Measurements from ENCODE around the gene EPN3.

Gene EPN3

DNA sequence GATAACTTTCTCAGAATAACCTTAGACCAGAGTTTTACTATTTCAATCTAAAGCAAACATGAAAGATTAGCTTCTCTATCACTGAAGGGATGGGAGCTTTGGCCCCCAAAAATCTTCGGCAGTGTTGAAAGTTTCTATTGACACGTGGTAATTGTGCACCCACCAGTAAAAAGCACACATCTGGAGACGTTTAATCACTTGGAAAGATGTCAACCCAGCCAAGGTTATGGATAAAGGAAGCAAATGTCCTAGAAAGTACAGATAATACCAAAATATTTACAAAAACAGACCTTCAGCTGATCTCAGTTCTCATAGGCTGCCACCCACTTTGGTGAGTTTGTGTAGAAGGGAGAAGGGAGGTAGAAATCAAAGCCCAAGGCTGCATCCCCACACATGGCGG is 19.0 kb upstream of the EPN3 start:
- no peak for DNase-seq

DNA sequence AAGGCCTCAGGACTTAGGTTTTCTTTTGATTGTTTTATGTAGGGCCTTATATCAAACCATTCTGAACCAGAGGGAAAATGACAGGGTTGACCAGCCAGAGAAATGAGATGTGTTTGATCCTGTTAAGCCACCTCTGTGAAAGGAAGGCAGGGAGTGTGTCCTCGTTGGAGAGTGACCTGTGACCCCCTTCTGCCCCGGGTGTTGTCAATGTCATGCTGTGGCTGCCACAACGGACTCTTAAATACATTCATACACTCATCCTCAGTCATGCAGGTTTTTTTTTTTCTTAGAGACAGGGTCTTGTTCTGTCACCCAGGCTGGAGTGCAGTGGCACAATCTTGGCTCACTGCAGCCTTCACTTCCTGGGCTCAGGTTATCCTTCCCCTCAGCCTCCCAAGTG is 18.1 kb upstream of the EPN3 start:
- DNase-seq = no peak

DNA sequence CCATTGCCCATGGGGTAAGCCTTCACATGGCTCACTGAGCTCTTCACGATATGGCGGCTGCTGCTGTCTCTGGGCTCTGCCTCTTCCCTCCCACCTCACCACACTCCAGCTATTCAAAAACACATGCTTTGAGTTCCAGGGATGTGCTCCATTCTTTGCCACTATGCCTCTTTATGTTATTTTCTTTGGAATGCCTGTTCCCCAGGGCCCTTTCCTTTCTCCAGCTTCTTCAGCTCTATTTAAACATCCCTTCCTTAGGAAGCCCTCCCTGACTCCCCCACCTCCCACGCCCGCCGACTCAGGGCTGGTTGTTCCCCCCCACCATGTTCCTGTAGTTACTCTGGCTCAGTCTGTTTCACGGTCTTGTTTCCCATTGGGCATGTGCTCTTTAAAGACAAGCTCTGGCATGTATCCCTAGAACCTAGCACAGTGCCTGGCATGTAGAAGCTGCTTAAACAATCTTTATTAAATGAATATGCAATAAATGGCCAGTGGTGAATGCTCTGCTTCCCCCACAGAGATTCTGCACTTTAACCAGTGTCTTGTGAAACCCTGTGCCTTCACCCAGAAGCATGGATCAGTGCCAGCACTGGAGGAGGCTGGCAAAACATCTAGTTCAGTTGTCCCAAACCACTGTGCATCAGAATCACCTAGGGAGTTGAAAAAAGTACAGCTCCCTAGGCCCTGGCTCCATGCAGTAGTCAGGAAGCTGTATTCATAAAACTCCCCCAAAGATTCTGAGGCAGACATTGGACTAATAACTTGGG is 17.4 kb upstream of the EPN3 start:
- DNase-seq = no peak

DNA sequence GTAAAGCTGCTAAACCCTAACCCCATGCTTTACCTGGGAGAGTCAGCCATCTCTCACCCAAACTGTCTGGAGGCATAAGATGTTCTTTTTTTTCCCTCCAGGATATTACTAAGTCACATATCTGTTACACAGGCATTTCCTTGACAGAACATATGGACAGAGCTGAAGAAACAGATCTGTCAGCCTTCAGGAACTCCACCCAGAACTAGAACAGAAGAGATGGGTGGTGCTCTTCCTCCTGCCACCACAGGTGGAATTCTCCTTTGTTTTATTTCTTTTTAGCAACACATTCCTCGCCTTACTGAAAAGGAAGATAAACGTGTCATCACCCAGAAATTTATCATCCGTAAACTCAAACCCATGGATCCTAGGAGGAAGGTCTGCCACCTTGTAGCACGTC is 15.5 kb upstream of the EPN3 start:
- DNase-seq = no peak

DNA sequence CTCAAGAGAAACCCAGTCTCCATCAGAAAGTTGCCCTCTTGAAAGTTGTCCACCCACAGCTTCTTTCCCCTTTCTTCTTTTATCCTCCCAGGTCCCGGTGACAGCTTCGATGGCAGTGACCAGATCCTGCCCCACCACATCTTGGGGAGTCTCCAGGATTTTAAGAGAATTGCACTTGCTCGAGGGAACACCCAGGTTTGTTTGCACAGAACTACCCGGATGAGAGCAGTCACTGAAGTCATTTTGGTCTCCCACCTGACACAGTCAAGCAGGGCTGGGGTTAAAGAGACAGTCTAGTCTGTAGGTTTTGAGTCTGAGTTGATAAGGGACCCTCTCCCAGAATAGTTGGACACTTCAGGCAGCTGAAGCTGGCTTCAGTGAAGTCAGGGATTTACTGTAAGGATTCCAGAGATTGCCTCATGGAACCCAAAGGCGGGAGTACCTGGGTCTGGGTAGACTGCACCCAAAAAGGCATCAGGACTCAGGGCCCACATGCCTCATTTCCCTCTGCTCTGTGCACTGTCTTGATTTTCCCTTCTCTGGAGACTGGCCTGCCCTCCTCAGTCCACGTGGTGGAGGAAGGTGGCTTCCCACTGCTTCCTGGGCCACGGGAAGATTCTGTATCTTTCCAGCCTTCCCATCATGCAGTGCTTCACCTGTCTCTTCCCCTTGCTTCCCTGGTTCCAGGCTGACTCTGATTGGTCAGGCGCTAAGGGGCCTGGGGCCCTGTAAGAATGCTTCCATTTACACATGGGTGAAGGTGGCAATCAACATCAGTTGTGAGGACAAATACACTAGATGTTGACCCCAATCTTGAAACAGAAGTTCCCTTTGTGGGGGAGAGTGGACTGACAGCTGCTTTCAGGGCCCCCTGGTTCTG is 14.8 kb upstream of the EPN3 start:
- no peak for DNase-seq

DNA sequence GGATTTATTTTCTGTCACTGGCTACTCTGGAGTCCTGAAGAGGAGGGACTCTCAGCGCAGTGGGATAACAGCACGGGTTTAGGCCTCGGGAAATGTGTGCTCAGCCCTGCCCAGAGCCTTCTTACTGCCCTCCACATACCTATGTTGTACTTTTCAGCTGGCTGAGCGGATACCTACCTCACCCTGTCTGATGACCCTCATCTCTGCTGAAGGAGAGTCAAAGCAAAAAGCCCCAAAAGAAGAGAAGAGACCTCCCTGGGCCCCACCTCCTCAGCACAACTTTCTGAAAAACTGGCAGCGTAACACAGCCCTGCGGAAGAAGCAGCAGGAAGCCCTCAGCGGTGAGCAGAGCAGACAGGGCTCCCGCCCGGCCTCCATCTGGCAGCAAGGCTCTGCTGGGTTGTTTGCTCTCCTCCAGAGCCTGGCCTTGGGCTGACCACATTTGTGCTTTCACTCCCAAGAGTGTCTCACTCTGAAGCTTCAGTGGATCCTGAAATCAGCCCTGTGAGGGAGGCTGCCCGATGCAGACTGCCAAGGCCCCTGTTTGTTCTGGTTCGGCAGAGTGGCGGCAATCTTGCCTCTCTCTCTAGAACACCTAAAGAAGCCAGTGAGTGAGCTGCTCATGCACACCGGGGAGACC is 14.0 kb upstream of the EPN3 start:
- no peak for DNase-seq

DNA sequence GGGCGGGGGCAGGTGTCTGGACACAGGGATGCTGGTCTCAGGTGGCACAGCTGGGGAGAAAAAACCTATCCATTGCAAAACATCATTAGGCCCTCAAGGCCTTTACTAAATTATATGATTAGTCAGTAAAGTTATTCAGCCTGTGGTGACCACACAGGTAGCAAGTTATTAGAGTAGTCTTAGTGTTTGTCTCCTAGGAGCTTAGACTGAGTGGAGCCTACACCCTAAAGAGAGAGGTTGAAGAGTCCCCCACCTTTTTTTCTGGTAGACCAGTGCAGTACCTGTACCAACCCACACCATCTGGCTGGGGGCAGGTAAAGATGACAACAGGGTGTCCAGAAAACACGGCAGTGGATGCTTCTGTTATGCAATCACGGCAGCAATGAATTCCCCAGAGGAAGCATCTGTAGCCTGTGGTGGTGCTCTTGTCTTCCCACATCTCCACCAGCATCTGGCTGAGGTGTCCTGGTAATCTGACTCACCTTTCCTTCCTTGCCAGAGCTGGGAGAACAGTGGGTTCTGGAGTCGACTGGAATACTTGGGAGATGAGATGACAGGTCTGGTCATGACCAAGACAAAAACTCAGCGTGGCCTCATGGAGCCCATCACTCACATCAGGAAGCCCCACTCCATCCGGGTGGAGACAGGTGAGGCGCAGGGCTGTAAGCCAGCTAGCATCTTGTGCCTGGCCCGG is 13.2 kb upstream of the EPN3 start:
- DNase-seq = no peak

DNA sequence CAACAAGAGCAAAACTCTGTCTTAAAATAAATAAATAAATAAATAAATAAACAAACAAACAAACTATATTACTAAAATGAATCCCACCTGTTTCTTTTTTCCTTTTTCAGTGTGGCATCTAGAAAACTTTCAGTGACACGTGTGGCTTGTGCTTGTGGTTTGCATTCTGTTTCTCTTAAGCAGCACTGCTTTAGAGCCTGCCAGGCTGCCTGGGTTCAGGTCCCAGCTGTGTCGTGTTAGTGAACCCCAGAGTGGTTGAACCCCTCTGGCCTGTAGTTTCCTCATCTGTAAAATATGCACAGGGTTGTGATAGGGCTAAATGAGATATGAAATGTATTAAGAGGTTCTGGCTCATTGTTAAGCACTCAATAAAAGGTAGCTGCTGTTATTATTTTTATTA is 12.1 kb upstream of the EPN3 start:
- no peak for DNase-seq

DNA sequence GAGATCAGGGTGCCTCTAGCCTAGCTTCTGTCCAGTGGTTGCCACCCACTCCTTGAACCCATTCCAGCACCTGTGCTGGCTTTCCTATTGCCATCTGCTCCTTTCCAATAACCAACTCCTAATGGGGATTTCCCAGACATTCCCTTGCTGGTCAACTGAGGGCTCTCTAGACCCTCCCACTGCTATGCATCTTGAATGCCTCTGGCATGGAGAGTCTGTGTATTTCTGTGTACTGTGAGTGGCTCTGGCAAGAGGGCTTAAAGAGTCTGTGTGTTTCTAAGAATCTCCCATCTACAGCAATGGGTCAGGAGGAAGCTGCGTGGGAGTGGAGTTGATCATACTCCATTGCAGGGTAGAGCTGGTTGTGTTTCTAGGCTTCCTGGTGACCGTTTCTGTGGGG is 11.0 kb upstream of the EPN3 start:
- DNase-seq = no peak

DNA sequence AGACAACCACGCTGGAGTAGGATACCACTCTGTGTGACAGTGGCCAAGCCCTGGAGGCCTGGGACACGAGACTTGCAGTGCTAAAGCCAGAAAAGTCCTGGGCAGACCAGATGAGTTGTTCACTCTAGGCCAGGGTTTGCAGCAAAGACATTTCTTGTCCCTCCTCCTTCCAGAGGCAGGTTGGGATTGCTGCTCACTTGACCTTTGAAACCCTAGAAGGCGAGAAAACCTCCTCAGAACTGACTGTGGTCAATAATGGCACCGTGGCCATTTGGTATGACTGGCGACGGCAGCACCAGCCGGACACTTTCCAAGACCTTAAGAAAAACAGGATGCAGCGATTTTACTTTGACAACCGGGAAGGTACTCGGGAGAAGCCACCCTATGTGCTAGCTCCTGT is 9.8 kb upstream of the EPN3 start:
- no peak for DNase-seq

DNA sequence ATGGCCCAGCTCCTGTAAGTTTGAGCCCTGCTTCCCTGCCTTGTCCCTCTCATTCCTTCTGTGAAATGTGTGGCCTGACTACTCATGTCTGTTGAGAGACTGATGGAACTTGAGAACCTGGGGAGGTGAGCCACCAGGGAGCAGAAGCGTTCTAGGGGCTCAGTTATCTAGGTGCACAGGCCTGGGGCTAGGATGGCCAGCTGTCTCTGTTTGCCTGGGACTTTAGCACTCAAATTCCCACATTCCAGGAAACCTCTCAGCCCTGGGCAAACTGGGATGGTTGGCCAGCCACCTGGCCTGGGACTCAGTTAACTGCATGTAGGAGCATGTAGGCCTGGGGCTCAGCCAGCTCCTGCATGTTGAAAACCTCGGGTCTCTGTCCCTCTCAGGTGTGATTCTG is 9.3 kb upstream of the EPN3 start:
- no peak for DNase-seq

DNA sequence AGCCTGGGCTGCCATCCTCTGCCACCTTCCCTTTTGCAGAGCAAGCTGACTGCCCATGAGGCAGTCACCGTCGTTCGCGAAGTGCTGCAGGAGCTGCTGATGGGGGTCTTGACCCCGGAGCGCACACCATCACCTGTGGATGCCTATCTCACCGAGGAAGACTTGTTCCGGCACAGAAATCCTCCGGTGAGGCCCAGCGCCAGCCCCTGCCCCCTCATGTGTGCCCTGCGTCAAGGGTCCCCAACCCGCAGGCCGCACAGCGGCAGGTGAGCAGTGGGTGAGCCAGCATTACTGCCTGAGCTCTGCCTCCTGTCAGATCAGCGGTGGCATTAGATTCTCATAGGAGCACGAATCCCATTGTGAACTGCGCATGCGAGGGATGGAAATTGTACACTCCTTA is 7.7 kb upstream of the EPN3 start:
- DNase-seq = no peak

DNA sequence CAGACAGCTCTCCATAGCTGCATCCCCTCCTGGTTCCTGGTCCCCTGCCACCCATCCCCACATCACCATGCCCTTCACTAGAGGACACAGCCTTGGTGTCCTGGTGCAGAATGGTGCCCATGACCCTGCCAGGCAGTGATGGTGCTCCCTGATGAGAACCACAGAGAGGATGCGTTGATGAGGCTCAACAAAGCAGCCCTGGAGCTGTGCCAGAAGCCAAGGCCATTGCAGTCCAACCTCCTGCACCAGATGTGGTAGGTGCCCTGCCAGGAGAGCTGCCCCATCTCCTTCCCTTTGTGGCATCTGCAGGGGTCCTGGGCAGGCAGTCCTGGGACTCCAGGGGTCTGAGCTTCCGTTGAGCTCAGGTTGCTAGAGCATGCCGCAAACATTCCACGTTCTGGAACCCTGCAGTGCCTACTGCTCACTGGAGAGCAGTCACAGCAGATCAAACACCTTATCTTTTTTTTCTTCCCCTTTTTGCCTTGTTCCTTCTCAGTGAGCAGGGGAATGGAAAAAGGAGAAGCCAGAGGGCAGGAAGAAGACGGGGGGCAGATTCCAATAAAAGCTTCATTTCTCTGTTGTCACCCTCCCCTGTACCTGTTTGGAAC is 5.3 kb upstream of the EPN3 start:
- no peak for DNase-seq

DNA sequence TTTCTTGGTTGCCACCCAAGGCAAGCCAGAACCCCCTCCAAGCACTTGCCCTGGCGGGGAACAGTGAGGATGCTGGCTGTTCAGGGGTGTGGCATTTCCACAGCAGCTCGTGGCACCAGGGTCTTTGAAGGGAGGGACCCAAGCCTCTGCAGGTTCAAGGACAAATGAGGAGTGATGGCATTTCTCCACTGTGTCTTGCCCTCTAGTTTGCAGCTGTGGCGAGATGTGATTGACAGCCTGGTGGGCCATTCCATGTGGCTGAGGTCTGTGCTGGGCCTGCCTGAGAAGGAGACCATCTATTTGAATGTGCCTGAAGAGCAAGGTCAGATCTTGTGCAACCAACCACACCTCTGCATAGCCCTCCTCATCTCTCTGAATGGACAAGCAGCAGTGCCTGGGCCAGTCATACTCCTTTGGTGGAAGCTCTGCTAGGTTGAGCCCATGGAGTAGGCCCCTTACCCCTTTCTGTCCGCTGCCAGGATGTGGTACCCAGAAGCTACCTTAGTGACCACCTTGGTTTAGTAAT is 4.5 kb upstream of the EPN3 start:
- DNase-seq = no peak

DNA sequence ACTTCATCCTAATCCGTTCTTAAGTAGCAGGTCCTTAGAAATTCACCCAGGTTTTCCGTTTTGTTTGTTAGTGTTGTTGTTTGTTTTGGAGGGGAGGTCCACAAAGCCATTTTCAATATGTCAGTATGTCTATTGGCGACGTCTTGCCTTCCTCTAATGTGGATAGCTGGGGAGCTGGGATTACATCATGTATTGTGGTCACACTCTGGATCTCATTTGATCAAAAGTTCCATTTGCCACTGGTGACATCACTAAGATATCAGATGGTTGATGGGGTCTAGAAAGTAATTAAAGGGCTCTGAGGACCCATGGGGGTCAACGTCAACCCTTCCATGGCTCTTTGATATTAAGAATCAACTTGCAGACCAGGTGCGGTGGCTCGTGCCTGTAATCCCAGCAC is 2.7 kb upstream of the EPN3 start:
- DNase-seq = no peak

DNA sequence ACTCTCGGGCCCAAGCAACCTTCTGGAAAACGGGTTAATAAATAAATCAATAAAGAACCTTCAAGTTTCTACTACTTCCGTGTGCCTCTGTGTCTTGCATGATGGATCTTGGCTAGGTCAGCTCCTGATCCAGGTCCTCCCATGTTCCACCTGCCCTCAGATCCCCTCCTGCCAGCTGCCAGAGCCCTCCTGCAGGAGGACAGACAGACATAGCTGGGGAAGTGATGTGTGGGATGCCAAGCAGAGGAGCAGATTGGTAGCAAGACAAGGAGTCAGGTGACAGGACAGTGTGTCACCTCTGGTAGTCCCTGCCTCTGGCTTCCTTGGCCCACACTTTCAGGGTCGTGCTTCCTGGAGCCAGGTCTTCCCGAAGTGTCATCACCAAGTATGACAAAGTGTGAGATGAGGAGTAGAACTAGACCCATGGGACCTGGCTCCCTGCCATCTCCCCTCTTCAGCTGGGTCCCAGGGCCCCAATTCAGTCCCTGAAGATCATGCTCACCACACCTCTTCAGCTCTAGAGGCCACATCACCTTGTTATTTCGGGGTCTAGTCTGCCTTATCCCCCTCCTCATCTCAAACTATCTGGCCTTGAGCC is 1.0 kb upstream of the EPN3 start:
- no peak for DNase-seq

DNA sequence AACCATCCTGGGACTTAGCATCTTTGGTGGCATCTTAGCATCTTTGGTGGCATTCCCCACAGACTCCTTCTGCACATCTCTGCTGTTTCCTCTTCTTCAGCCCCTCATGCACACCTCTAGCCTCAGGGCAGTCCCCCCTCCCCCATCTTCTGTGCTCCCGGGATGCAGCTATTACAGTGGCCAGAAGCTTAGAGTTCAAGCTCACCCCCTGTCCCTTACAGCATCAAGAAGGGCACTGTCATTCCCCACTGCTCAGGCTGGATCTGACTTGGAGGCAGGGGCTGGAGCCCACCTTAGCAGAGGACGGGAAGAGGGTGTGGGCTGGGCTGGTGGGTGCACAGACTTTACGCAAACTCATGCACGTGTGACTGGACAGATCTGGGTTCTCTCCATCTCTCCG is 650 bp downstream of the EPN3 start:
- DNase-seq = no peak

DNA sequence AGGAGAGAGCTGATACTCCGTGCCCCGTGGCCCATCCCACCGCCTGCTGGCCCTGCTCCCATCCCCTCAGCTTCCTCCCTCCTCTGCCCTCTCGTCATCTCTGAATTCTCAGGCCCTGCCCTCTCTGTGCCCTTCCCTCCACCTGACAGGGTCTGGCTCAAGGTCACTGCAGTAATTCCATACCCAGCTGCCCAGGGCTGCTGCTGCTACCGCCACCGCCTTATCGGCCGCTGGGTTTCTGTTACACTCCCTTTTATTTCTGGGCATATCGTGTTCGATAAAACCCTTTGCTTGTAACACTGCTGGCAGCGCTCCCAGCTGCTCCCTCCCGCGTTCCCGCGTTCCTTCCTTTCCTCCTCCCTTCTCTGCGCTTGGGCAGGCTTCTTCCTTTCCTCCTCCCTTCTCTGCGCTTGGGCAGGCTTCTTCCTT is 1.2 kb downstream of the EPN3 start:
- no peak for DNase-seq

DNA sequence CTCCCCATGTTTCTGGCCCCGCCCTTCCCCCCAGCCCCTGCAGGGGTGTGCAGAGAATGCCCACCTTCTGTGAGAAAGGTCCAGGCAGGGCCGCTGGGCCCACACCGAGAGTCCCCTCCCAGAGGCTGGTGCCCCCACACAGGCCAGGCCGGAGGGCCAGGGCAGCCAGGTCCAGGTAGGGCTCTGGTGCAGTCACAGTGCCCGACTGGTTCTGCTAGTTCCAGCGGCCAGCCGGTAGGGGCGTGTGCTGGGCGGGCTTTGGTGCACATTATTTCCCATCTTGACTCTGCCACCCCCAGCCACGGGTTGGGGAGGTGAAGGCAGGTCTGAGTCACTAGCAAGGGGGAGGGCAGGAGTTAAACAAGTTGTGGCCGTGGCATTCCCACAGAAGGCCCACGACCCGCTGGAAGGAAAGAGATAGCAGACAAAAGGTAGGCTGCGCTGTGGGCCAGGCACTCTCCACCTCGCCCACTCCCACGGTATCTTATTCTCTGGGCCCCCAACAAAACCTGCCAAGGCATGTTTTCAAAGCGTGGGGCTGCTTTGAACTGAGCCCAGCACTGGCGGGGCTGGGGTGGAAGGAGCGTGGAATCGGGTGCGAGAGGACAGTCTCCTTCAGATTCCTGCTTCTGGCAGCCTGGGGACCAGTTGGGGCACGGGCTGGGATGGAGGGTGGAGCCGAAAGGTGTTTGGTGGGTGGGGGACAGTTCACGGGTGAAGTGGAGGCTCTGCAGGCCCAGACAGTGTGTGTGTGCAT is 1.9 kb downstream of the EPN3 start:
- DNase-seq = no peak

DNA sequence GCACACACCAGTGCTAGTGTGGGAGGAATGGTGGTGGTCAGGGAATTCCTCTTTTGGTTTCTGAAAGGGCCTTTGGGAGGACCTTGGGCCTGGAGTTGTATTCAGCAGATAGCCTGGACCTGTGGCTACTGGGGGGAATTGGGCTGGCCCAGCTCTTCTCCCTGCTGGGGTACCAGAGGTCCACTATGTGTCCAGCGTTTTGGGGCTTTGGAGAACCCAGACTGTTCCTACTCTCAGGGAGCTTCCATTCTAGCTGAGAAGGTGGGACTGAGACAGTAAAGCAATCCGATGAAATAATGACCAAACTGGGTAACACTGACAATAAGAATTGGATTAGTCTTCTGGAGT is 2.4 kb downstream of the EPN3 start:
- DNase-seq = no peak

DNA sequence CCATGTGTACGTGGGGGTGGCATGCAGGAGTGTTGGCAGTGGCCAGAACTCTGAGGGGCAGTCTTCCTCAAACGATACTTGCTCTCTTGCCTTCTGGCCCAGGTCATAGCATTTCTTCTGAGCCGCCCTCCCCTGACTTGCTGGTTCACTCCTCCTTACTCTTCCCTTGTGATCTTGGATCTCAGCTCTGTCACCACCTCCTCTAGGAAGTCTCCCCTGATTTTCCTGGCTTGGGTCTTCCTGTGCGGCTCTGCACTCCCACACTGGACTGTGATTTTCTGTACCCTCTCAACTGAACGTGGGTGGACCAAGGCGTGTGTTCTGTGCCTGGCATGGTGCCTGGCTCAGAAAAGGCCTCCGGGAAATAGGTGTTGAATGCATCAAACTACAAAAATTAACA is 2.9 kb downstream of the EPN3 start:
- no peak for DNase-seq

Measured in NCI-H1105 (cell line).